DMS153 (cell line): ENCODE measurements around the gene TAS2R38.
"Not testable (repeated sequence)": the region's sequence is repeated elsewhere in the genome, so short reads cannot be mapped to it uniquely, and the experiment has no call there.

Experiments used
- DNase-seq: peaks from one replicate; lab custom pipeline; 2025; lab: John Stamatoyannopoulos, UW

Gene TAS2R38

DNA sequence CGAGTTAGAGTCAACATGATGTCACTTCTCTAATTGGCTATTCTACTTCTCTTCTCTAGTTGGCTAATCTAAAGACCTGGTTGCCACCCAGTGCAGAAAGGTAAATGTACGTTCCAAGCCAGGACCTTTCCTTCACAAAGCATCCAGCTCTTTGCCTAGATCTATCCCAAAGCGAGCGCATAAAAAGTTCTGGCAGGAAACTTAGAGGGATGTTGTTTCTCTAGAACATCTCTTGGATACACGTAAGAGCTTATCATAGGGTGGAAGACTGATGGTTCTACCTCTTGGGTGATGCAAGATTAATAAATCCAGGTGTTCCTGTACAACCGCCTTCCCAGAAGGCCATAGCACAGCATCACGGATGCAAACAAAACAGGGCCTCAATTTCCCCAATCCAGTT, at the start of gene TAS2R38:
Gene TAS2R38, minus strand, starts transcription at position 101 of the 400 bp plus-strand sequence. Its CDS starts 84 bp downstream, at position 17.
- DNase-seq = no peak

DNA sequence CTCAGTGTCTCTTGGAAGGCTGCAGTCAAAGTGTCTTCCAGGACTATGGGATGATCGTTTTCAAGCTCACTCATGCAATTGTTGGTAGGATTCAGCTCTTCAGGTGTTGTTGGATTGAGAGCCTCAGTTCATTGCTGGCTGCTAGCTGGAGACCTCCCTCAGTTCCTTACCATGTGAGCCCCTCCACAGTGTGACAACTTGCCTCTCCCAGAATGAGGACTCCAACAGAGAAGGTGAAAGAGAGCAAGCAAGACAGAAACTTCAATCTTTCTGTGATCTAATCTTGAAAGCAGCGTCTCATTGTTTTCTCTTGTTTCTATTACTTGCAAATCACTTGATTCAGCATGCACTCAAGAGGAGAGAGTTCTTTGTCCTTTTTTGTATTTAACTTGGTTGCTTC, 44.6 kb upstream of the TAS2R38 start:
- no peak for DNase-seq

DNA sequence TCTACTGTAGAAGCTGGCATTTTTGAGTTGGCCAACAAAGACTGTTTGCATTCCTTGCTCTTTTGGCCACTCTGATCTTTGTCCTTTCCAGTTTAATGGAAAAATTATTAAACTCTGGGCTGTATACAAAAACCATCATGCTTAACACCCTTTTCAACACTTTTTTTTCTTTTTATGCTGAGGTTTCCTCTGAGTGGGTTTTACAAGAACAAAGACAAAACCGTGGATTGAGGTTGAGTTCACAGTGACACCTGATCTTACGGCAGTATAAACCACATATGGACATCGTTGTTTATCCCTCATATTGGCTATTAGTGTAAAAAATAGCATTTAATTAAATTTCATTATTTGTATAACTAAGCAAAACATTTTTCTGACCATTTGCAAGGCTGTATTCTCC, 43.9 kb upstream of the TAS2R38 start:
- no peak for DNase-seq

DNA sequence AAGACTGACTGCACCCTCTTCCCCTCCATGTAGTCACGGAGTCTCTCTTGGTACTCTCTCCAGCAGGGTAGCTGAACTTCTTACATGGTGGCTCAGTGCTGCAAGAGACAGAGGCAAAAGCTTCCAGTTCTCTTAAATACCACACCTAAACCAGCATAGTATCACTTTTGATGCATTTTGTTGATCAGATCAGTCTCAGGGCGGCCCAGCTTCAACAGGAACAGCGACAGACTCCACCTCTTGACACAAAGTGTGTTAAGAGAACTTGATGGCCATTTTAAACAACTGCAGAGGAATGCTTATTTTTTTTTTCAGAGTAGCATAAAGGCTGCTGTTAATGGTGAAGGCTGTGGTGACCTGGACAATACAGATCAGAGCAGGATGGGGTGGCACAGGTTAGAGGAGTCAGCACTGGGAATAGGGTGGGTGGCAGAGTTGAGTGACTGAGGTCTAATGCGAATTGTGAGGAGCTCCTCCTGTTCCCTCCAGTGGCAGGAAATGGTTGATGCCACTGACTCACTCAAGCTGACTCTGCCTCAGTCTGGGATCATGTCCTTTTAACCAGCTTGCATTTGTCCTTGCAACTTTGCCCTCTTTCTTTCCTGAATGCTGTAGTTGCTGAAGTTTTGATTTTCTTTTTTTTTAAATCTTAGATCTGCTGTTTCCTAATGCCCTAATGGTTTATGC, 39.4 kb upstream of the TAS2R38 start:
- no peak for DNase-seq

DNA sequence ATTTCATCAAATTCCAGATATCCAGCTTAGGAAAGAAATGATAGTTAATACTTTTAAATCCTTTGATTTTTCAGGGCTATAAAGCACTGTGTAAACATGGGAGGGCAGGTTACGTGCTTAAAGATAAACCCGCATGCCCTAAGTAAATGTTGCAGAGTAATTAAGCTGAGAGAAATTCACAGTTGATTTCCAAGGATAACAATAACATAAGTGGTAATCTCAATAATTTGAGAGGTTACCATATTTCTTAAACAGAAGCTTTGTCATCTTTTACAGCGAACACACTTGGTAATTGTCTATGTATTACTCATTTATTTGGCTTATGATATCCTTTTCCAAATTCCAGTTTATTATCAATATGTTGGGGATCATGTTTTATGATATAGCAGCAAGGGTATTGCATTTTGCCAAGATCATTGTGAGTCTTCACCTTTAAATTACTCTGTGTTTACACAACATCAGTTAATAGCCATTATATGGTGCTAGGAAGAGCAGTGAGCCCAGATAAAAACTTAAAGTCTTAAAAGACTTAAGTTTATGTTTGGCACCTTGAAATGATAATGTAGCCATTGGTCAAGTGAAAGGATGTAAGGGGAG, 37.5 kb upstream of the TAS2R38 start:
- no peak for DNase-seq

DNA sequence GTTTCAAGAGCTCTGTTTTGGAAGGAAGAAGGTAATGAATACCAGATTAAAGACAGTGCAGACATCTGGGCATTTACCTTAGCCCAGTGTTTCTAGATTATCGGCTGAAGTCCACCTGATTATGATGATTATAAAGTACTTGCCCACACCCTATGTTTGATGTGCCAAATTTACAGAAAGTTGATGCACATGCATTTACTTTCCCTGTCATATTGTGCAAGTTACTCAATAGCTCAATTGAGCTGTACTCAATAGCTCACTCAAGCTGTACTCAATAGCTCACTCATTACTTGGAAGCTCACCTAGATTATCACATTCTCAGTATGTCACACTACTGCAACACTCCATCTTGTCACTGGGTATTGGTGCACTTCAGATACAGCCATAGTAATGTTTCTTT, 35.6 kb upstream of the TAS2R38 start:
- no peak for DNase-seq

DNA sequence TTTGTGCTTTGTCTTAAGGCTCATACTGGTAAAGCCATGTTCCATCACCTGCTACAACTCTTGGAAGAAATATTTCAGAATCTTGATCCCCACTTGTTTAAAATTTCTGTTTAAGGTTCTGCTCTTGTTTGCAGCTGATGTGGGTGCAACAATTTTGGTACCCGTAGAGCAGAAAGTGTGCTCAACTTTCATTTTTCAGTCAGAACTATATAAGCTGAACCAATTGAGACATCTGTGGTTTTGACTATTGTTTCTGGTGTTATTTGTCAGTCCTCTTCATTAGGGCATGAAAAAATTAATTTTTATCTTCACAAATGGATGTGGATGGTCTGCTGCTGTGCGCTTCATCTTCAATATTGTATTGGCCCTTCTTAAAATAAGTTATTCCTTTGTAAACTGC, 33.0 kb upstream of the TAS2R38 start:
- DNase-seq = no peak

DNA sequence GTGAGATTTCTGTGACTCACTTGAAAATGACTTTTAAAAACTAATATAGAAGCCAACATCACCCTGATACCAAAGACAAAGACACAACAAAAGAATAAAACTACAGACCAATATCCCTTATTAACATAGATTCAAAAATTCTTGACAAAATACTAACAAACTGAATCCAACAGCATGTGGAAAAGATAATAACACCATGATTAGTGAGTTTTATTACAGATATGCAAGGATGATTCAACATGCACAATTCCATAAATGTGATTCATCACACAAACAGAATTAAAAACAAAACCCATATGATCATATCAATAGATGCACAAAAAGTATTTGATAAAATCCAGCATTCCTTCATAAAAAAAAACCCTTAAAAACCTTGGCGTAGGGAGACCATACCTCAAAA, 28.6 kb upstream of the TAS2R38 start:
- DNase-seq = no peak

DNA sequence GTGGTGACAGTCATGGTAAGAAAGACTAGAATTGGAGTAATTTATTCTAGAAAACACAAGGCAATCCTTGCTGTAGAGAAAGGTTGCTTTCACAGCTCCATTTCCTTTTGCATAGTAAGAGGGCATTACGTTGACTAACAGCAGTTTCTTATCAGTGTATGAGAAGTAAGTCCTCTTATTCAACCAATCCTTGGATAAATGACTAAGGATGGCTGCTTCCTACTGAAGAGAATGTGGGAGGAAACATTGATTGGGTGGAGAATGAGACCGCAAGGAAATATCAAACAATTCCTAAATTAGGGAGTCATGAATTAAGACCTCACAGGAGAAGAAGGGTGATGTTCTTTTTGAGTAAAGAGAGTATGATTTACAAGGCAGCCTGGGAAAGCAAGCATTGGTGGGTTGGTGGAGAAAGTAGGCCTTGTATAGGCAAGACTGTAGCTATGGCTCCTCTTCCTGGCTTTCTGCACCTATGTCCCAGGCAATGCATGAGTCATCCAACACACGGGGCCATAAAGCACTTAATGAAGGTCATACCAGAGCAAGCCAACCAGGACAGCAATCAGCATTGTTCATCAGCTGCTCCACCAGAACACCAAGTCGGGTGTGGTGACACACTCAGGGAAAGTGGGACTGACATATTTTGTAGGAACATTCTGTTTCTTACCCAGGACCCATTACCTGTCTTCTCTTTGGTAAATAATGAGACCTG, 27.7 kb upstream of the TAS2R38 start:
- DNase-seq = peak; percentile 7

DNA sequence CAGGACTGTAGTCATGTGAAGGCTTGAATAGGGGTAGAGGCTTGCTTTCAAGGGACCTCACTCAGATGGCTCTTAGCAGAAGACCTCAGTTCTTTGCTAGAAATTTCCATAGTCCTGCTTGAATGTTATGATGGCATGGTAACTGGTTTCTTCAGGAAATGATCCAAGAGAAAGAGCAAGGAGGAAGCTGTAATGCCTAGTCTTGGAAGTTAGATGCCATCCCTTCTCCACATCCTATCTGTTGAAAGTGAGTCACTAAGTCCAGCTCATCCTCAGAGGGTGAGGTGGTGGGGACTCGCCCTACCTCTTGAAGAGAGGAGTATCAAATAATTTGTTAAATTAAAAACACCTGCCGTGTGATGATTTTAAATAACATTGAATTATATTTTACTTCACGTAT, 26.7 kb upstream of the TAS2R38 start:
- no peak for DNase-seq

DNA sequence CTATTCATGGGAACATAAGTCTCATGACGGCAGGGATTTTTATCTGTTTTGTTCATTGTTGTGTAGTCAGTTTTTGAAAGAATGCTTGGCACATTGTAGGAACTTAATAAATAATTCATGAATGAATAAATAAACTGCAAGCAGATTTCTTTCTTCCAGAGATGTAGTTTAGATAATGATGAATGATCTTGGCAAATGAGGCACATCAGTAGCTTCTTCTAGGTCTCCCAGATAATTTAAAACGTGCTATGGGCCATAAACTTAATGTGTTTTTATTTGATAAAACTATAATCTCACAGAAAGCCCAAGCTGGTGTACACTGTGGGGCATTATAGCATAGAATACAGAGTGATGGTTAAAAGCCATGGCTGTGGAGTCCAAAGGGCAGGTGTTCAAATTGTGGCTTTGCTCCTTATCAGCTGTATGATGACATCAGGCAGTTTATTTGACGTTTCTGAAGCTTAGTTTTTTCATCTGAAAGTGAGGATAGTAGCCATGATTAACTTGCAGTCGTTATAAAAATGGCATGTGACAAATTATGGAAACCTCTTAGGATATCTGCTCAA, 25.6 kb upstream of the TAS2R38 start:
- peak; percentile 96 for DNase-seq

DNA sequence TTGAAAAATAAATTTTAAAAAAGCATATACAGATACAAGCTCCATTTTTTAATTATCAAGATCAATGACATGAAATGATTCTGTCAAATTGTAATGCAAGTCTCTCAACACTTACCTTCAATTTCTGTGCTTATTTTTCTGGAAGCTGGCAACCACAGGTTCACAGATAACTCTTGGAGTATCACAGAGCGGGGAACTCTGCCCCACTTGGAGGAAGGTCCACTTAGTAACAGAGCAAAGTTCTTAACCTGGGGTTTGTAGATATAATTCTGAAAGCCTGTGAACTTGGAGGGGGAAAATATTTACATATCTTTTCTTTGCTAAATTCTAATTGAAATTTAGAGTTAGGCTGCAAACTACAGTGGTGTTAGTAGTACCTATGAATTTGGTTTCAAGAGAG, 19.8 kb upstream of the TAS2R38 start:
- no peak for DNase-seq

DNA sequence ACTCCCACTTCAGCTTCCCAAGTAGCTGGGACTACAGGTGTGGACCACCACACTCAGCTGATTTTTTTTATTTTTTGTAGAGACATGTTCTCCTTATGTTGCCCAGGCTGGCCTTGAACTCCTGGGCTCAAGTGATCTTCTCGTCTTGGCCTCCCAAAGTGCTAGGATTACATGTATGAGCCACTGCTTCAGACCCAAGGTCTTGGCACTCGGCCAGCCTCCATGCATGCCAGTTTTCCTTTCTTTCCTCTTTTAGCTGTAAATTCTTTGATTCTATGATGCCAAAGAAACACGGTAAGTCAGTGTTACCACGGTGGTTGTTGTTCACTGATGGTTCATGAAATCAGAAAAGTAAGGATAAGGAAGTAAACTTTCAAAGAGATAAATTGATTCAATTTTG, 19.1 kb upstream of the TAS2R38 start:
- no peak for DNase-seq

DNA sequence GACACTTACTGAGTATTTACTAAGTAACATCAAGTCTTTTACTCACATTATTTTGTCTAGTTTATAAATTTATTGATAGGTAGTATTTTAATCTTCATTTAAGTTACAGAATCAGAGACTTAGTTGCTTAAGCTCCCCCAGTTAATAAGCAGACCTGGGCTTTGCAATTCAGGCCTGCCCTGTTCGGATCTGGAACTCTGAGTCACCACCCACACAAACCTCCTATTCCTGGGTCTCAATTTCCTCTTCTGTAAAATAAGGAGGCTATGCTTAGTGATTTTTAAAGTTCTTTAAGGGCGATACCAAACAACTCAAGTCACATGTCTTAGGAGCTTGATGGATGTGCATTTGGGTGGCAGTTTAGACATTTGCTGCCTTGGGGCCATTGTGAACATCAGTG, 18.6 kb upstream of the TAS2R38 start:
- DNase-seq = no peak

DNA sequence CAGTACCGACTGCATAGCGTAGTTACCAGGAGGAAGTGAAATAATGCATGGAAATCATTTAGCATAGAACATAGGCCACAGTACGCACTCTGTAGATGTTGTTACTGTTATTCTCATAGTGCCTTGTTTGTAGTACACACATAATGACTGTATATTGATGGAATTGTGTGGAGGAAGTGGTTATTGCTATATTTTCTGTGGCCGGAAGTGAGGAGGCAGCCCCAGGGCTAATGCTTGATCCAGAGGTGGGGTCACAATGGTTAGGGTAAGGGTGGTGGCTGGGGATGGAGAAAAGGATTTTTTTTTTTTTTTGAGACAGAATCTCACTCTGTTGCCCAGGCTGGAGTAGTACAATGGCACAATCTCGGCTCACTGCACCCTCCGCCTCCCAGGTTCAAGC, 17.6 kb upstream of the TAS2R38 start:
- DNase-seq = no peak

DNA sequence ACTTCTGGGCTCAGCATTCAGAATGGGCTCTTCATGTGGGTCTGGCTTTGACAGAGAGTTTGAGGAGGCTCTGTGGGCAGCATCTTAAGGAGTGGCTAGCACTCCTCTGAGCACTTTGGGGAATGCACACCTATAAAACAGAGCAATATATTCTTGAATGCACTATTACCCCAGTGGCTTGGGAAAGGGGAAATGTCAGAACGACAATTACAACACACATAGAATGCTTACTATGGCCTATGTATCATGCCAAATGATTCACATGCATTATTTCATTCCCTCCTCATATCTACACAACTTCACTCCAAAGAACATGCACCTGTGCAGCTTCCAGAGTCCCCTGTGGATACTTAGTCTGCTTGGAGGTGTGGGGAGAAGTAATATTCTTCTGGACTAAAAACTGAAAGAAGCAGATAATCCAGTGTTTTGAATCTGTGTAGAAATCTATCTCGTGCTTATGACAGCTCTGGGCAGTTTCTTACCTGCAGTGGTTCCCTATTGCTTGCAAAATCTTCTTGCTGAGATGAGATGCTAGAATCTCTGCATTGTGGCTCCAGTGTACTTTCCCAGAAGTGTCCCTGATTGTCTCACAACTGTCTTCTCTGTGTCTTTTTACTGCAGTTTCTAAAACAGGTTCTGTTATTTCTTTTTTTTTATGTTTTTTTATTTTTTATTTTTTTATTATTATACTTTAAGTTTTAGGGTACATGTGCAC, 16.6 kb upstream of the TAS2R38 start:
- DNase-seq = no peak

DNA sequence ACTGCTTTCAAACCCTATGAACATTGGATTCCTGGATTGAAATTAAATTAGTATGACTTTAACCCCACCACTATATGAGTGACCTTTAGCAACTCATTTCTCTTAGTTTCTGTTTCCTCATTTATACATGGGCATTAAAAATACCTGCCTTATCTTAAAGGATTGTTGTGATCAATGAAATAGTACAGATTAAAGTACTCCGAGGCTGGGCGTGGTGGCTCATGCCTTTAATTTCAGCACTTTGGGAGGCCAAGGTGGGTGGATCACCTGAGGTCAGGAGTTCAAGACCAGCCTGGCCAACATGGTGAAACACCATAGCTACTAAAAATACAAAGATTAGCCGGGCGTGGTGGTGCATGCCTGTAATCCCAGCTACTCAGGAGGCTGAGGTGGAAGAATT, 14.2 kb upstream of the TAS2R38 start:
- not testable (repeated sequence) for DNase-seq

DNA sequence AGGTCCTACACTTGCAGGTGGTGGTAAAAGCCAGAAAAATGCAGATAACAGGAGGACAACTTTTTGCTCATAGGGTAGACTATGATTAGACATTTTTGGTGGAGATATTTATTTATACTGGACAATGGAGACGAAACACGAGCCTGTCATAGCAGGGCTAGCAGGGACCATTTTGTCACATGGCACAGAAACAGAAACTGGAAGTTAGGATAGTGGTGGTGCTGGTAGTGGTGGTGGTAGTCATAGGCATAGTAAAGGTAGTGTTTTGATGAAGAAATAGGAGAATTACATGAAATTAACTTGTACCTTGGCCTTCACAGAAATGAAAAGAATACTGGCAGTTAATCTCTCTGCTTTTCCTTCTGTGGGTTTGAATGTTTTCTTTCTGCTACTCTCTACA, 13.3 kb upstream of the TAS2R38 start:
- DNase-seq = no peak

DNA sequence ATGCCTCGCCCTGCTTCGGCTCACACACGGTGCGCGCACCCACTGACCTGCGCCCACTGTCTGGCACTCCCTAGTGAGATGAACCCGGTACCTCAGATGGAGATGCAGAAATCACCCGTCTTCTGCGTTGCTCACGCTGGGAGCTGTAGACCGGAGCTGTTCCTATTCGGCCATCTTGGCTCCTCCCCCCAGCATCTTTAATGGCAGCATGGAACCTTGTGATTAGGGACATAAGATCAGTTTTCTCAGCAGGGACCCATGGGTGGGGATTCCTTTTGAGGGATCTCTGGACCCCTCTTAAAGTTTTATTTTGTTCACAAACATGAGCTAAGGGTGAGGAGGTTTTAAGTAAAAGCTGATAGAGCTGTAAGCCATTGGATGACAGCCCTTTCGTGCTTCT, 12.4 kb upstream of the TAS2R38 start:
- not testable (repeated sequence) for DNase-seq

DNA sequence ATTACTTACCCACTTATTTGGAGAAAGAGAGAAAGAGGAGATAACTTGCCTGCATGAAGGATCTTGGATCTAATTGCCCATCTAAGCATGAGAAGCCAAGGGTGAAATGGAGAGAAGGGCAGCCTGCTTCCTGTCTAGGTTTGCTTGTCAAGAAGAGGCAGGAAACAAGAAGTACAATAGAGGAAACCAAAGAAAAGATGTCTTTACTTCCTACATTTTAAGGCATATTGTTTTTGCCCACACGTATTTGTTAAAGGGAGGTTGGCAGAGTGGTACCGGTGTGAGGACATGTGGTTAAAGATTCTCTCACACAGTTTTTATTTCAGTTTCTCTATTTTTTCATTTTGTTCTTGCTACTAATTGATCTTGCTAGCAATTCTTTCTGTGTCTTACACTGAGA, 6.0 kb upstream of the TAS2R38 start:
- DNase-seq = no peak

DNA sequence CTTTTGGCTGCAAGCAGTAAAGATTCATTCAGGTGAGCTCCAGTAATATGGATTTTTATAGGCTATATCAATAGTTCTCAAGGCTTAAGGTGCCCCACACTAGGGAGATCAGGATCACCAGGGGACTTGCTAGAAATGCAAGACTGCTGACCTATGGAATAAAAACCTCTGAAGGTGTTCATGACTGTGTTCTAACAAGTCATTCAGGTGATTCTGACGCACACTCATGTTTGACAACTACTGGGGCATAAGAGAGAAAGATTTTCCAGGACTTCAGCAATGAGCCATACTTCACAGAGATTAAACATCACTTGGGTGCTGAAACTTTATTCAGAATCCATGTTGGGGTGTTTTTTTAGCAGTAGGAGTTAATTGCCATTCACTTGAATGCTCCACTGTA, 4.8 kb upstream of the TAS2R38 start:
- DNase-seq = no peak

DNA sequence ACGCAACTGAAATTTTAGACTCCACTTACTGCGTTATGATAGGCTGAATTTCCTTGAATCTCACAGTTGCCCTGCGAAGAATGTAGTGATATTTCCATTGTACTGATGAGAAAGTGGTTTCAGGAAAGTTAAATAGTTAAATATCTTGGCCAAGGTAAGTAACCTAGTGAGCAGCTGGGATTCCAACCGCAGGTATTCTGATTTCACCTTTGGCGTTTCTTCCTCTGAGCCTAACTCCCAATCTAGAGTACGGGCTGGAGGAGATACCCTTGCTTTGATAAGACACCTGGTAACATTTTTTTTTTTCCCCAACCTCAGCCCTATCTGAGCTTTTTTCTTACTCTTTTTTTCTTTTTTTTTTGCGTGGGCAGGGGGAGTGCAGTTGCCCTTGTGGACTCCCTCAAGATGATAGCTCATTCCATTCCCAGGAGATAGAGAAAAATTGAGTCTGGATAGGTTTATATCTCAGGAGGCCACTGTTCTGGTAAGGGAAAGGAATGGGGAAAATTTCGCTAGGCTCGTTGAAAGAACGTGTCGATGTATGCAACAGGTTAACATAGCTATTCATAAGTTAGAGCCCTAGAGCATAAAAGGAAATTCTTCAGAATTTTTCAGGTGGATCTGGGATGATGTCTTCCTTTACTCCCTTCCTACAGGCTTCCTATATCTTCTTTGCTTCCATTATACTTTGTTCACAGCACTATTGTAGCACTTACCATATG, 3.1 kb upstream of the TAS2R38 start:
- no peak for DNase-seq
